GM23338 (cell line): ENCODE measurements around the gene ROBO1. TPM values are rescaled to one million over a fixed set of nuclear protein-coding genes. Genes with fewer than 3 reads are reported as not detected.

Source experiments
- ATAC-seq: fragments of 200-7000 bp; cut with Tn5 transposase; 3 replicates; pipeline ENCODE4 v1.9.1; 2020
- DNase-seq: peaks from one replicate; pipeline ENCODE4 v3.0.0-alpha.2; 2015; ENCODE audit warnings: low spot score
- H2AFZ ChIP-seq: fragments of 200-600 bp; sonication (generic); 2 replicates; pipeline ENCODE4 v1.8.0; 2016; ENCODE audit warnings: antibody characterized with exemption, mild to moderate bottlenecking, moderate library complexity
- H3F3A ChIP-seq: fragments of 200-600 bp; sonication (generic); replicated peaks from 2 replicates; pipeline ENCODE4 v1.8.0; 2017; ENCODE audit warnings: antibody characterized with exemption, mixed run types, low read depth
- H3K27ac ChIP-seq: fragments of 200-600 bp; sonication (generic); 2 replicates; pipeline ENCODE4 v1.6.1; 2016; ENCODE audit warnings: low read depth
- H3K27me3 ChIP-seq: fragments of 200-600 bp; sonication (generic); 2 replicates; pipeline ENCODE4 v1.8.0; 2016; ENCODE audit warnings: mild to moderate bottlenecking, mixed run types, moderate library complexity; ENCODE audit not compliant: insufficient read depth
- H3K36me3 ChIP-seq: fragments of 200-600 bp; sonication (generic); 2 replicates; pipeline ENCODE4 v1.8.0; 2016; ENCODE audit warnings: mild to moderate bottlenecking; ENCODE audit not compliant: insufficient read depth
- H3K4me1 ChIP-seq: fragments of 200-600 bp; sonication (generic); 2 replicates; pipeline ENCODE4 v1.8.0; 2016; ENCODE audit warnings: mild to moderate bottlenecking, moderate library complexity; ENCODE audit not compliant: insufficient read depth
- H3K4me2 ChIP-seq: fragments of 200-600 bp; sonication (generic); 2 replicates; pipeline ENCODE4 v1.7.1; 2017; ENCODE audit warnings: mixed run types
- H3K4me3 ChIP-seq: fragments of 200-600 bp; sonication (generic); 2 replicates; pipeline ENCODE4 v1.6.1; 2016; ENCODE audit warnings: mixed run types
- H3K79me2 ChIP-seq: fragments of 200-600 bp; sonication (generic); replicated peaks from 2 replicates; pipeline ENCODE4 v1.8.0; 2017; ENCODE audit warnings: mild to moderate bottlenecking; ENCODE audit not compliant: insufficient read depth
- H3K9me2 ChIP-seq: fragments of 200-600 bp; sonication (generic); 2 replicates; pipeline ENCODE4 v1.8.0; 2017; ENCODE audit not compliant: insufficient read depth
- H4K20me1 ChIP-seq: fragments of 200-600 bp; sonication (generic); replicated peaks from 2 replicates; pipeline ENCODE4 v1.8.0; 2017; ENCODE audit warnings: mild to moderate bottlenecking; ENCODE audit not compliant: insufficient read depth
- H3K27ac Mint-ChIP-seq: 2 replicates; pipeline ENCODE4 v1.8.0; 2020; ENCODE audit warnings: inconsistent platforms, mild to moderate bottlenecking, moderate library complexity, mixed read lengths
- H3K27me3 Mint-ChIP-seq: 3 replicates; pipeline ENCODE4 v1.8.0; 2022; ENCODE audit warnings: low read depth, mild to moderate bottlenecking, moderate library complexity, mixed read lengths, inconsistent platforms; ENCODE audit not compliant: insufficient read depth, poor library complexity
- H3K36me3 Mint-ChIP-seq: 3 replicates; pipeline ENCODE4 v1.8.0; 2021; ENCODE audit warnings: low read depth, mild to moderate bottlenecking, inconsistent platforms, moderate library complexity, mixed read lengths
- H3K4me1 Mint-ChIP-seq: 3 replicates; pipeline ENCODE4 v1.8.0; 2020; ENCODE audit warnings: mild to moderate bottlenecking, inconsistent platforms, mixed read lengths
- H3K4me3 Mint-ChIP-seq: 3 replicates; pipeline ENCODE4 v1.8.0; 2021; ENCODE audit warnings: moderate library complexity, mild to moderate bottlenecking, inconsistent platforms, mixed read lengths
- H3K9me3 Mint-ChIP-seq: 3 replicates; pipeline ENCODE4 v1.8.0; 2020; ENCODE audit warnings: moderate library complexity, mild to moderate bottlenecking, inconsistent platforms, mixed read lengths
- EZH2phosphoT487 ChIP-seq: fragments of 200-600 bp; sonication (generic); IDR thresholded peaks from one replicate; pipeline ENCODE4 v1.8.1; 2018; ENCODE audit warnings: antibody characterized with exemption; ENCODE audit not compliant: unreplicated experiment
- NANOG ChIP-seq: IDR thresholded peaks from 2 replicates; pipeline ENCODE4 v1.6.1; 2016; ENCODE audit warnings: antibody characterized with exemption, borderline replicate concordance
- POLR2AphosphoS5 ChIP-seq: IDR thresholded peaks from 2 replicates; pipeline ENCODE4 v1.6.1; 2016; ENCODE audit warnings: antibody characterized with exemption, low read depth
- STAT1 ChIP-seq: IDR thresholded peaks from one replicate; pipeline ENCODE4 v1.6.1; 2016; ENCODE audit warnings: antibody characterized with exemption; ENCODE audit not compliant: unreplicated experiment
- polyA plus RNA-seq: library from polyadenylated mRNA; unstranded; fragments of >200 nt; fragmentation: Nextera tagmentation; extraction: Ambion mirVana; gene quantifications from 2 replicates; pipeline ENCODE4 v1.2.1, GENCODE V29; 2016
- total RNA-seq: library from RNA; depleted of rRNA; stranded (reverse); fragments of >200 nt; shearing (Covaris generic); gene quantifications from 2 replicates; pipeline ENCODE4 v1.2.3, GENCODE V29; 2014
- TF ChIP-seq, protein P1 (sequence below), 2 experiments: fragments of 200-600 bp in 1 of 2; sonication (generic) in 1 of 2; conservative IDR thresholded peaks; 2 replicates each; pipeline versions ENCODE4 v1.5.1 to v1.6.1; 2016 to 2017; ENCODE audit warnings: antibody characterized with exemption in 2 of 2, low read depth in 2 of 2, mild to moderate bottlenecking in 2 of 2, moderate library complexity in 1 of 2
- TF ChIP-seq, protein P2 (sequence below): IDR thresholded peaks from one replicate; pipeline ENCODE4 v1.6.1; 2018; ENCODE audit warnings: antibody characterized with exemption; ENCODE audit not compliant: unreplicated experiment
- TF ChIP-seq, protein P3 (sequence below): IDR thresholded peaks from 2 replicates; pipeline ENCODE4 v1.6.1; 2016; ENCODE audit warnings: antibody characterized with exemption

ROBO1 gene
- total and polyA plus RNA-seq, 2 experiments from 2014 or later: 19.2 to 78.3 TPM

DNA sequence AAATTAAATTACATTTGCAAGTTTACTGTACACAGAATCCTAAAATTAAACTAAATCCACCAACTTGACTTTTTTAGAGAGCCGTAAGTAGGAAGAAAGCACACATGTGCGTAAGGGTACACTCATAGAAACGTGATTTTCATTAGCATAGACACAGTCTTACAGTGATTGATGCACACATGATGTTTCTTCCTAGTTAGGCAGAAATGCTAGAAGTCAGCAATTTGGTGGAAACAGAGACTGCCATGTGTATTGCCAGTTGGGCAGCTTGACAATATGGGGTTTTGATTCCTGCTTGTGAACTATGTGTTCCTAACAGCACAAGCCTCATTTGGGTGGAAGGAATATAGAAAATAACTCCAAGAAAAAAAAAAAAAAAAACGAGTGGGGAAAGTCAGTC, 878.5 kb downstream of the ROBO1 start:
- peaks cover 17% of the 10 kb centered on the region for H3K79me2 ChIP-seq
- H3K4me1 Mint-ChIP-seq: peaks cover 27% of the 10 kb centered on the region
- TF ChIP-seq NANOG: no peak
- no peak for TF ChIP-seq STAT1
- TF ChIP-seq, protein P1, sequence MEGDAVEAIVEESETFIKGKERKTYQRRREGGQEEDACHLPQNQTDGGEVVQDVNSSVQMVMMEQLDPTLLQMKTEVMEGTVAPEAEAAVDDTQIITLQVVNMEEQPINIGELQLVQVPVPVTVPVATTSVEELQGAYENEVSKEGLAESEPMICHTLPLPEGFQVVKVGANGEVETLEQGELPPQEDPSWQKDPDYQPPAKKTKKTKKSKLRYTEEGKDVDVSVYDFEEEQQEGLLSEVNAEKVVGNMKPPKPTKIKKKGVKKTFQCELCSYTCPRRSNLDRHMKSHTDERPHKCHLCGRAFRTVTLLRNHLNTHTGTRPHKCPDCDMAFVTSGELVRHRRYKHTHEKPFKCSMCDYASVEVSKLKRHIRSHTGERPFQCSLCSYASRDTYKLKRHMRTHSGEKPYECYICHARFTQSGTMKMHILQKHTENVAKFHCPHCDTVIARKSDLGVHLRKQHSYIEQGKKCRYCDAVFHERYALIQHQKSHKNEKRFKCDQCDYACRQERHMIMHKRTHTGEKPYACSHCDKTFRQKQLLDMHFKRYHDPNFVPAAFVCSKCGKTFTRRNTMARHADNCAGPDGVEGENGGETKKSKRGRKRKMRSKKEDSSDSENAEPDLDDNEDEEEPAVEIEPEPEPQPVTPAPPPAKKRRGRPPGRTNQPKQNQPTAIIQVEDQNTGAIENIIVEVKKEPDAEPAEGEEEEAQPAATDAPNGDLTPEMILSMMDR (conservative IDR thresholded peaks at IDR 0.05; ENCODE audit: low read depth in 2 of 2): no peak
- TF ChIP-seq, protein P2, sequence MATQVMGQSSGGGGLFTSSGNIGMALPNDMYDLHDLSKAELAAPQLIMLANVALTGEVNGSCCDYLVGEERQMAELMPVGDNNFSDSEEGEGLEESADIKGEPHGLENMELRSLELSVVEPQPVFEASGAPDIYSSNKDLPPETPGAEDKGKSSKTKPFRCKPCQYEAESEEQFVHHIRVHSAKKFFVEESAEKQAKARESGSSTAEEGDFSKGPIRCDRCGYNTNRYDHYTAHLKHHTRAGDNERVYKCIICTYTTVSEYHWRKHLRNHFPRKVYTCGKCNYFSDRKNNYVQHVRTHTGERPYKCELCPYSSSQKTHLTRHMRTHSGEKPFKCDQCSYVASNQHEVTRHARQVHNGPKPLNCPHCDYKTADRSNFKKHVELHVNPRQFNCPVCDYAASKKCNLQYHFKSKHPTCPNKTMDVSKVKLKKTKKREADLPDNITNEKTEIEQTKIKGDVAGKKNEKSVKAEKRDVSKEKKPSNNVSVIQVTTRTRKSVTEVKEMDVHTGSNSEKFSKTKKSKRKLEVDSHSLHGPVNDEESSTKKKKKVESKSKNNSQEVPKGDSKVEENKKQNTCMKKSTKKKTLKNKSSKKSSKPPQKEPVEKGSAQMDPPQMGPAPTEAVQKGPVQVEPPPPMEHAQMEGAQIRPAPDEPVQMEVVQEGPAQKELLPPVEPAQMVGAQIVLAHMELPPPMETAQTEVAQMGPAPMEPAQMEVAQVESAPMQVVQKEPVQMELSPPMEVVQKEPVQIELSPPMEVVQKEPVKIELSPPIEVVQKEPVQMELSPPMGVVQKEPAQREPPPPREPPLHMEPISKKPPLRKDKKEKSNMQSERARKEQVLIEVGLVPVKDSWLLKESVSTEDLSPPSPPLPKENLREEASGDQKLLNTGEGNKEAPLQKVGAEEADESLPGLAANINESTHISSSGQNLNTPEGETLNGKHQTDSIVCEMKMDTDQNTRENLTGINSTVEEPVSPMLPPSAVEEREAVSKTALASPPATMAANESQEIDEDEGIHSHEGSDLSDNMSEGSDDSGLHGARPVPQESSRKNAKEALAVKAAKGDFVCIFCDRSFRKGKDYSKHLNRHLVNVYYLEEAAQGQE: no peak
- no peak for TF ChIP-seq POLR2AphosphoS5
- TF ChIP-seq, protein P3, sequence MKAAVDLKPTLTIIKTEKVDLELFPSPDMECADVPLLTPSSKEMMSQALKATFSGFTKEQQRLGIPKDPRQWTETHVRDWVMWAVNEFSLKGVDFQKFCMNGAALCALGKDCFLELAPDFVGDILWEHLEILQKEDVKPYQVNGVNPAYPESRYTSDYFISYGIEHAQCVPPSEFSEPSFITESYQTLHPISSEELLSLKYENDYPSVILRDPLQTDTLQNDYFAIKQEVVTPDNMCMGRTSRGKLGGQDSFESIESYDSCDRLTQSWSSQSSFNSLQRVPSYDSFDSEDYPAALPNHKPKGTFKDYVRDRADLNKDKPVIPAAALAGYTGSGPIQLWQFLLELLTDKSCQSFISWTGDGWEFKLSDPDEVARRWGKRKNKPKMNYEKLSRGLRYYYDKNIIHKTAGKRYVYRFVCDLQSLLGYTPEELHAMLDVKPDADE: no peak

DNA sequence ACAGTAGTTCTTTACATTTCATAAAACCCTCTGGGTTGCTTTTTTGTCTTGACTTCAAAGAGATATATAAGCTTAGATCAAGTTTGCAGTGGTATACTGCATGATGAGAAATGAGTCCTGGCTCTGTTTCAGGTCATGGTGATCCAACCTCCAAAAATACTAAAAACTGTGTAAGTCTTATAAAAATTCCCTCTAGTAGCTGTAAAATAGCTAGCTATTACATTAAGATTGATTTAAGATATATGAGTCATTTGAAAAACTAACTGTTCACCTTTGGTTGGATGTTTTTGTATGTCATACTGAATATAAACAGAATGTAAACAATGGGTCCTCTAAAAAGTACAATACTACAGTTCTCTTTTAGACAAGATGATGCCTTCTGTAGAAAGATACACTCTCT, 879.2 kb downstream of the ROBO1 start:
- H3K4me1 Mint-ChIP-seq: peaks cover 22% of the 10 kb centered on the region
- ATAC-seq: no peak

More for the DNA sequence above, 878.5 kb downstream of the ROBO1 start:
- no peaks in the 10 kb centered on the region for H3K27me3 Mint-ChIP-seq
- no peaks in the 10 kb centered on the region for H3K36me3 Mint-ChIP-seq
- Histone ChIP-seq H3K9me2 (no peaks in the 10 kb centered on the region), H3K4me2 (no peak overlapping the region), H3K27ac (no peak overlapping the region), H4K20me1 (peaks cover 6% of the 10 kb centered on the region; the same call in 1 of the 2 replicates), H2AFZ (no peak overlapping the region), H3F3A (no peaks in the 10 kb centered on the region), H3K27me3 (no peaks in the 10 kb centered on the region), H3K36me3 (no peaks in the 10 kb centered on the region), H3K4me3 (no peak overlapping the region), H3K4me1 (peaks cover 5% of the 10 kb centered on the region; the same call in 1 of the 2 replicates)
- no peak overlapping the region for H3K27ac Mint-ChIP-seq
- no peaks in the 10 kb centered on the region for H3K9me3 Mint-ChIP-seq
- no peak overlapping the region for H3K4me3 Mint-ChIP-seq
- ATAC-seq (no peak), DNase-seq (no peak)

More for the DNA sequence above, 879.2 kb downstream of the ROBO1 start:
- no peak overlapping the region for H3K4me2 ChIP-seq
- peaks cover 13% of the 10 kb centered on the region for H3K79me2 ChIP-seq
- DNase-seq: no peak
- no peak overlapping the region for H3K27ac ChIP-seq
- peaks cover 6% of the 10 kb centered on the region; the same call in 1 of the 2 replicates for H4K20me1 ChIP-seq
- Mint-ChIP-seq H3K9me3 (no peaks in the 10 kb centered on the region), H3K36me3 (no peaks in the 10 kb centered on the region), H3K27ac (no peak overlapping the region), H3K27me3 (no peaks in the 10 kb centered on the region), H3K4me3 (no peak overlapping the region)
- no peaks in the 10 kb centered on the region for H3K36me3 ChIP-seq
- H2AFZ ChIP-seq: no peak overlapping the region
- 0 out of 2 replicates have a peak, but pooled peaks cover 5% of the 10 kb centered on the region for H3K4me1 ChIP-seq
- no peaks in the 10 kb centered on the region for H3F3A ChIP-seq
- no peaks in the 10 kb centered on the region for H3K27me3 ChIP-seq
- no peak for TF ChIP-seq EZH2phosphoT487
- no peak overlapping the region for H3K4me3 ChIP-seq
- no peaks in the 10 kb centered on the region for H3K9me2 ChIP-seq
